ENCODE data around the gene STAT4.

STAT4 gene

DNA sequence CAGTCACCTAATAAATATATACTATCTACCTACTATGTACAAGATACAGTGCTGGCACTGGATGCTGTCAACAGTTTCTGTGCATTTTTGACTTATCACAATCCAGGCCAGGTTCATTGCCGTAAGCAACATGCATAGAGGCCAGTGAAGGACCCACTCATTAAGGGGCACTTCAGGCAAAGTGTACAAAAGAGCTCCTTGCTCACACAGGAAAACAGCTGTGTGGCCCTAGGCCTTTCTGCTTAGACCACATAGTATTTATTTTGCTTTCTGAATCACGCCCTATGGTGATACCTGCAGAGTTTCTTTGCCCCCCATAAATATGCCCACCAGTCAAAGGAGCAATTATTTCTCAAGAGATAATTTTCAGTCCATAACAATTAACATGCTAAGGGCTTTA is 39.6 kb upstream of the STAT4 start:
- DNase-seq (ENCODE audit: low spot score), result no peak
- Histone ChIP-seq H3K4me3 (no peak overlapping the region), H3K27ac (no peak overlapping the region)
- TF ChIP-seq, protein P1, sequence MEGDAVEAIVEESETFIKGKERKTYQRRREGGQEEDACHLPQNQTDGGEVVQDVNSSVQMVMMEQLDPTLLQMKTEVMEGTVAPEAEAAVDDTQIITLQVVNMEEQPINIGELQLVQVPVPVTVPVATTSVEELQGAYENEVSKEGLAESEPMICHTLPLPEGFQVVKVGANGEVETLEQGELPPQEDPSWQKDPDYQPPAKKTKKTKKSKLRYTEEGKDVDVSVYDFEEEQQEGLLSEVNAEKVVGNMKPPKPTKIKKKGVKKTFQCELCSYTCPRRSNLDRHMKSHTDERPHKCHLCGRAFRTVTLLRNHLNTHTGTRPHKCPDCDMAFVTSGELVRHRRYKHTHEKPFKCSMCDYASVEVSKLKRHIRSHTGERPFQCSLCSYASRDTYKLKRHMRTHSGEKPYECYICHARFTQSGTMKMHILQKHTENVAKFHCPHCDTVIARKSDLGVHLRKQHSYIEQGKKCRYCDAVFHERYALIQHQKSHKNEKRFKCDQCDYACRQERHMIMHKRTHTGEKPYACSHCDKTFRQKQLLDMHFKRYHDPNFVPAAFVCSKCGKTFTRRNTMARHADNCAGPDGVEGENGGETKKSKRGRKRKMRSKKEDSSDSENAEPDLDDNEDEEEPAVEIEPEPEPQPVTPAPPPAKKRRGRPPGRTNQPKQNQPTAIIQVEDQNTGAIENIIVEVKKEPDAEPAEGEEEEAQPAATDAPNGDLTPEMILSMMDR (IDR thresholded peaks at IDR 0.05), result no peak

DNA sequence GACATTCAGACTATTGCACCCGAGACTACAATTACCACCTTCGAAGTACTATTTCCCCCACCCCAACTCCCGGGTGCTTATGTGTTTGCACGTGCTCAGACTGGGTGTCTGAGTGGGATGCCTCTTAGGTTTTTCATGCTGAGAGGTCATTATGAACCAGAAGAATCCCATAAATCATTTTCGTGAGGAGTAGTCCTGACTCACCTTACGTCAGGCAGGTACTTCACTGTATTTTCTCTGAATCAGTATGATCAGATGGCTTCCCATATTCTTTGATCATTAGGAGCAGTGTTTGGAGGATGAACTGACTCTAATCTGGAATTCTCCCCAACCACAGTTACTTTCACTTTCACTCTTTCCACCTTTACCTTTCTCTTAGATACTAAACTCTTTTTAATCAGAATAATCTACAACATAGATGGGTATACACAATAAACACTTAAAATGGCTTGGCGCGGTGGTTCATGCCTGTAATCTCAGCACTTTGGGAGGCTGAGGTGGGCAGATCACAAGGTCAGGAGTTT is 38.4 kb upstream of the STAT4 start:
- Histone ChIP-seq H3K27ac (no peak overlapping the region), H3K4me3 (no peak overlapping the region)
- DNase-seq (ENCODE audit: low spot score), result no peak
- TF ChIP-seq, protein P1 (IDR thresholded peaks at IDR 0.05), result no peak

DNA sequence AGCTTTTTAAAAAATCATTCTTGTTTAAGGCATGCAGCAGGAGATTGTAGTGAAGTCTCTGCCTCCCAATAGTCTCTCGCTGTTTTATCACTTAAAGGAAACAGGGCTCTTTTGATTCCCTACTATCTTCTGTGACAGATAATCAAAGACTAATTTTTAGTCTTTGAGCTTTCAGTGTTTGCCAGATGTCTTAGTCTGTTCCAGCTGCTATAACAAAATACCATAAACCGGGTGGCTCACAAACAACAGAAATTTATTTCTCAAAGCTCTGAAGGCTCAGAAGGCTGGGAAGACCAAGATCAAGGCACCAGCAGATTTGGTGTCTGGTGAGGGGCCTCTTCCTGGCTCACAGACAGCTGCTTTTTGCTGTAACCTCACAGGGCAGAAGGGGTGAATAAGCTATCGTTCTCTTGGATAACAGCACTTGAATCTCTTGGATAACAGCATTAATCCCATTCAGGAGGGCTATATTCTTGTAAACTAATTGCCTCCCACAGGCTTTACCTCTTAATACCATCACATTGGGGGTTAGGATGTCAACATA is 37.8 kb upstream of the STAT4 start:
- Histone ChIP-seq H3K27ac (no peak overlapping the region), H3K4me3 (no peak overlapping the region)
- TF ChIP-seq, protein P1 (IDR thresholded peaks at IDR 0.05), result no peak
- DNase-seq (ENCODE audit: low spot score), result no peak

DNA sequence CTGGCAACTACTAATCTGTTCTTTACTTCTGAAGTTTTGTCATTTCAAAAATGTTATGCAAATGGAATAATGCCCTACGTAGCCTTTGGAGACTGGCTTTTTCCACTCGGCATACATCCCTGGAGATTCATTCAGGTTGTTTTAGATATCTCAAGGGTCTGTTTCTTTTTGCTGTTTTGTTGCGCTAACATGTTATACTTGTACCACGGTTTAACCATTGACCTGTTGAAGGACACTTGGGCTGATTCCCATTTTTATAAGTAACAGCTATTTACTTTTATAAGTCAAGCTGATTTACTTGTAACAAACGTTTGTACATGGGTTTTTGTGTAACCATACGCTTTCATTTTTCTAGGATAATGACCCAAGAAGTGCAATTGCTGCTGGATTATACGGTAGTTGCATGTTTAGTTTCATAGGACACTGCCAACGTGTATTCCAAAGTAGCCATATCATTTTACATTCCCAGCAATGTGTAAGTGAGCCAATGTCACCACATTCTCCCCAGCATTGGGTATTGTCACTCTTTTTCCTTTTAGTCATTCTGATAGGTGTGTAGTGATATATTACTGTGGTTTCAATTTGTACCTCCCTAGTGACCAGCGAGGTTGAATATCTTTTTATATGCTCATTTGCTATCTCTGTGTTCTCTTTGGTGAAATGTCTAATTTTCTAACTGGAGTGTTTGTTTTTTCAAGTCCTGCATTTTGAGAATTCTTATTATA is 36.5 kb upstream of the STAT4 start:
- no peak for DNase-seq (ENCODE audit: low spot score)
- Histone ChIP-seq H3K27ac (no peak overlapping the region), H3K4me3 (no peak overlapping the region)
- TF ChIP-seq, protein P1 (IDR thresholded peaks at IDR 0.05), result no peak

DNA sequence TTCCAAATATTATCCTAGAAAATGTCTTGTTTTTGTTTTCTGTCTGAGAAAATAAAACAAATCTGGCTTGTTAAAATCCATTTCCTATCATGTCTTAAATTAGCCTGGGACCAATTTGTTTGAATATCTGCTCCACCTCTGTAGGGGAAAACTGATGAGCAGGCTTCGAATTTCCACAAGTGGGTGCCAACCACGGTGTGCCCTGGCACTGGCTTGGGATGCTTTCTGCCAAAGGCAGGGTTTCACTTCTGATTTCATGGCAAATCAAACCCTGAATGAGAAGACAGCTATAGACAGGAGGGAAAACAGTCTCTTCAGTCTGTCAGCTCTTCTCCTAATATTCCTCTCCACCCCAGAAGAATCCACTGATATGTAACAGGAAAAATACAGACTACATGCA is 33.7 kb upstream of the STAT4 start:
- TF ChIP-seq, protein P1 (IDR thresholded peaks at IDR 0.05), result no peak
- no peak overlapping the region for H3K27ac ChIP-seq
- no peak for DNase-seq (ENCODE audit: low spot score)
- no peak overlapping the region for H3K4me3 ChIP-seq

DNA sequence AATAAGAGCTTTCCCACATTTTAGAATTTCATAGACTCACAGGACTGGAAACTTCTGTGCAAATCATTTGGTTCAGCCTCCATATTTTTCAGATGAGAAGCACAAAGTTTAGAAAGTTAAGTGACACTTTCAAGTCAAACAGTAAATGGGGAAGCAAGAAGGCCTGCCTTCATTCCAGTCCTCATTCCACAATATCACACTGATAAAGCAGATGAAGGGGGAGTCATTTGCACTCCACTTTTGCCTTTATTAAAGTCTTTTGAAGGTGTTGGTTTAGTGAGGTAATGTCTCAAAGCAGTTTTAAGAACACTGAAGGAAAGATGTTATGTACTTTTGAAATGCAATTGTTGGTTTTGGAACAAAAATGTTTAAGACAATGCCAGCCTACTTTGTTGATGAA is 32.7 kb upstream of the STAT4 start:
- TF ChIP-seq, protein P1 (IDR thresholded peaks at IDR 0.05), result no peak
- no peak overlapping the region for H3K27ac ChIP-seq
- no peak for DNase-seq (ENCODE audit: low spot score)
- H3K4me3 ChIP-seq, result no peak overlapping the region

DNA sequence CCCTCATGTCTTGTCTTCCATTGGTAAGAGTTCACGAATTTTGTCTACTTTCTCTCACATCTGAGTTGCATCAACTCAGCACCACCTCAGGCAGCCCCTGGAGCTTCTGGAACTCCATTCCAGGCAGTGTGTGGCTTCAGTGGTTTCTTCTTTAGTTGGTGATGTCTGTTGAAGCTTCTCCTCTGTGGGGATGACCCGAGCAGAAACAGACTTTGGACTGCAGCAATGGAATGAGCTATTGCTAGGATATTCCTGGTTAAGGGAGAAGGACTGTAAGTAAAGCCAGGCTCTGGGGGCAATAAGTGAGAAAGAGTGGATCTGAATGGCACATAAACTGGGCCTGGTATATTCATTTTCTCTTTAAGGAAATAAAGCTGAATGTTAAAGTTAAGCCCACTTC is 32.3 kb upstream of the STAT4 start:
- no peak for DNase-seq (ENCODE audit: low spot score)
- Histone ChIP-seq H3K27ac (no peak overlapping the region), H3K4me3 (no peak overlapping the region)
- TF ChIP-seq, protein P1 (IDR thresholded peaks at IDR 0.05), result no peak
